Pancreas (tissue), 10 donors: Measurements from ENCODE around the gene SMARCA1. TPM values are rescaled to one million over a fixed set of nuclear protein-coding genes. Genes with fewer than 3 reads are reported as not detected.
"Not testable (repeated sequence)": the region's sequence is repeated elsewhere in the genome, so short reads cannot be mapped to it uniquely, and the experiment has no call there.

ENCODE experiments used
- ATAC-seq, 4 donors: fragments of 200-7000 bp; cut with Tn5 transposase; one replicate each; pipeline versions ENCODE4 v1.8.0 to v1.9.1; 2020; ENCODE audit warnings: mild to moderate bottlenecking in 4 of 4, moderate library complexity in 4 of 4
- DNase-seq, 6 donors: peaks; one replicate each; pipeline ENCODE4 v3.0.0-alpha.2; 2020
- FAIRE-seq: peaks from 2 replicates; lab custom pipeline; 2012; peaks lifted over from hg19 to GRCh38; lab: Jason Lieb, UNC
- H3K27ac ChIP-seq, 4 donors: fragments of 200-600 bp; sonication (generic); 1 replicate in 3 of 4; 2 replicates in 1 of 4; pipeline versions ENCODE4 v1.5.0 to v1.8.0; 2020
- H3K27me3 ChIP-seq, 4 donors: fragments of 200-600 bp; one replicate each; pipeline ENCODE4 v1.8.0; 2021
- H3K36me3 ChIP-seq, 3 donors: fragments of 200-600 bp; sonication (generic) in 1 of 3; one replicate each; pipeline versions ENCODE4 v1.5.0 to v1.8.0; 2020 to 2021
- H3K4me1 ChIP-seq, 3 donors: fragments of 200-600 bp; one replicate each; pipeline ENCODE4 v1.8.0; 2021
- H3K4me3 ChIP-seq, 4 donors: fragments of 200-600 bp; sonication (generic) in 2 of 4; one replicate each; pipeline versions ENCODE4 v1.5.0 to v1.8.0; 2020 to 2021
- H3K9me3 ChIP-seq, 4 donors: fragments of 200-600 bp; one replicate each; pipeline ENCODE4 v1.8.0; 2021
- WGBS, 2 donors: extraction: QIAGEN DNeasy Blood & Tissue Kit; methylation state at CpG; one replicate each; pipeline ENCODE4 v1.1.7; 2013; 5-methylcytosine and 5-hydroxymethylcytosine counted together
- intact Hi-C, 3 donors: fragments of 100-400 bp; cut with DNase I; formaldehyde crosslinking; loops; one replicate each; pipeline versions ENCODE4 v1.11.1 to v1.14.2; 2022
- polyA plus RNA-seq, 2 donors: library from polyadenylated mRNA; stranded (reverse); fragments of 200-250 nt; gene quantifications; one replicate each; pipeline ENCODE4 v1.2.3, GENCODE V29; 2013
- total RNA-seq, 6 donors: library from RNA; stranded (reverse); fragmentation: NEBNext Ultra II Directional in 4 of 6; extraction: Animal tissue kit (Norgen Biotek cat#: 25700) in 4 of 6; gene quantifications; one replicate each; pipeline versions ENCODE4 v1.2.1 to v1.2.4, GENCODE V29; 2021 to 2023
- TF ChIP-seq, protein P1 (sequence below), 4 donors: fragments of 200-600 bp; sonication (generic) in 3 of 4; IDR thresholded peaks; one replicate each; pipeline versions ENCODE4 v1.5.0 to v1.8.0; 2021; ENCODE audit warnings: antibody characterized with exemption in 4 of 4
- donor health status: healthy with polysubstance abuse.
- donor health status: DM: no; HTN: no; CAD: no; lungs with moderate emphysema.
- donor health status: DM: no; HTN: no; CAD: no.
- donor health status: control.
- donor health status: control.
- donor health status: Bipolar disorder and iron deficiency.
- donor health status: DM: yes; HTN: yes; CAD: no.
- donor health status: DM: no; HTN: no; CAD: no.
- donor health status: DM: no; HTN: no; CAD: no.
- donor health status: DM: yes; HTN: yes; CAD: no.

The SMARCA1 gene
- total and polyA plus RNA-seq, 8 donors: 6.8 to 27.6 (median 11.4) TPM

DNA sequence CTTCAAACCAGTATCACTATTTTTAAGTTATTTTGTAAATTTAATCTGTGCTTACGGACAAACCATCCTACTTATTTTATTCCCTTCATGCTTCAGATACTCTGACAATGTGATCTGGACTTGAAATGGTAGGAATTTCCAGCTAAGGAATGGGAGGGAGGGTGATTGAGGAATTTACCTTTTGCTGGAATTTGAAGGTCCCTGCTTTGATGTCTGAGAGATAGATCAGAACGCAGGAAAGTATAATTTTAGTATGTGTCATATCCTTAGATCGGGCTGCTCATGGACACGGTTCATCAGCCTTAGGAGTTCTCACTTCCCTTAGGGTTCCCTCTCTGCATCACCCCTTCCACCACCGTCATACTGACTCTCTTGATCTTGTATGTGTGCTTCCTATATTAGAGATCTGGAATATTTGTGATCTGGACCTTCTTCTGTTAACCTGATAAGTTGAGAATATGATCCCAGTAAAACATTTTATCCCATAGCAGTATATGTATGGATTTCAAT is 33.6 kb upstream of the SMARCA1 start:
- FAIRE-seq: no peak
- DNase-seq: no peak
- intact Hi-C loops: no loop called here
- no peak overlapping the region for H3K27ac ChIP-seq
- peaks cover 0 to 5% (median 0%) of the 10 kb centered on the region in 3 donors for H3K36me3 ChIP-seq
- no peaks in the 10 kb centered on the region for H3K9me3 ChIP-seq
- ATAC-seq: no peak
- WGBS, 2 donors: 68 to 93% methylated on average over 5 of the region's 5 CpGs
- TF ChIP-seq, protein P1, sequence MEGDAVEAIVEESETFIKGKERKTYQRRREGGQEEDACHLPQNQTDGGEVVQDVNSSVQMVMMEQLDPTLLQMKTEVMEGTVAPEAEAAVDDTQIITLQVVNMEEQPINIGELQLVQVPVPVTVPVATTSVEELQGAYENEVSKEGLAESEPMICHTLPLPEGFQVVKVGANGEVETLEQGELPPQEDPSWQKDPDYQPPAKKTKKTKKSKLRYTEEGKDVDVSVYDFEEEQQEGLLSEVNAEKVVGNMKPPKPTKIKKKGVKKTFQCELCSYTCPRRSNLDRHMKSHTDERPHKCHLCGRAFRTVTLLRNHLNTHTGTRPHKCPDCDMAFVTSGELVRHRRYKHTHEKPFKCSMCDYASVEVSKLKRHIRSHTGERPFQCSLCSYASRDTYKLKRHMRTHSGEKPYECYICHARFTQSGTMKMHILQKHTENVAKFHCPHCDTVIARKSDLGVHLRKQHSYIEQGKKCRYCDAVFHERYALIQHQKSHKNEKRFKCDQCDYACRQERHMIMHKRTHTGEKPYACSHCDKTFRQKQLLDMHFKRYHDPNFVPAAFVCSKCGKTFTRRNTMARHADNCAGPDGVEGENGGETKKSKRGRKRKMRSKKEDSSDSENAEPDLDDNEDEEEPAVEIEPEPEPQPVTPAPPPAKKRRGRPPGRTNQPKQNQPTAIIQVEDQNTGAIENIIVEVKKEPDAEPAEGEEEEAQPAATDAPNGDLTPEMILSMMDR (IDR thresholded peaks at IDR 0.05): no peak
- no peaks in the 10 kb centered on the region for H3K27me3 ChIP-seq
- H3K4me3 ChIP-seq: no peak overlapping the region
- no peaks in the 10 kb centered on the region for H3K4me1 ChIP-seq

DNA sequence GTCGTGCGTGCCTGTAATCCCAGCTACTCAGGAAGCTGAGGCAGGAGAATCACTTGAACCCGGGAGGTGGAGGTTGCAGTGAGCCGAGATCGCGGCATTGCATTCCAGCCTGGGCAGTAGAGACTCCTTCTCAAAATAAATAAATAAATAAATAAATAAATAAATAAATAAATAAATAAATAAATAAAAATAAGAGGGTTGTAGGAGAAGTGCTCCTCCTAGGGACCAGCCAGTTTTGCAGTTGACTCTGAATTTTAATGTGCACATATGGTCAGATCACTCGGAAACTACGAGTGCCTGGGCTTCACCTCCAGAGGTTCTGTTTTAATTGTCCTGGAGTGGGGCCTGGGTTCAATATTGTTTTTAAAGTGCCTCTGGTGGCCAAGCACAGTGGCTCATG is 31.5 kb upstream of the SMARCA1 start:
- ATAC-seq, H3K27me3 ChIP-seq, intact Hi-C loops, H3K36me3 ChIP-seq, H3K4me3 ChIP-seq, DNase-seq, FAIRE-seq, H3K27ac ChIP-seq, H3K9me3 ChIP-seq, H3K4me1 ChIP-seq: not testable (repeated sequence)
- 93 to 97% methylated on average over 8 of the region's 8 CpGs for WGBS, 2 donors

DNA sequence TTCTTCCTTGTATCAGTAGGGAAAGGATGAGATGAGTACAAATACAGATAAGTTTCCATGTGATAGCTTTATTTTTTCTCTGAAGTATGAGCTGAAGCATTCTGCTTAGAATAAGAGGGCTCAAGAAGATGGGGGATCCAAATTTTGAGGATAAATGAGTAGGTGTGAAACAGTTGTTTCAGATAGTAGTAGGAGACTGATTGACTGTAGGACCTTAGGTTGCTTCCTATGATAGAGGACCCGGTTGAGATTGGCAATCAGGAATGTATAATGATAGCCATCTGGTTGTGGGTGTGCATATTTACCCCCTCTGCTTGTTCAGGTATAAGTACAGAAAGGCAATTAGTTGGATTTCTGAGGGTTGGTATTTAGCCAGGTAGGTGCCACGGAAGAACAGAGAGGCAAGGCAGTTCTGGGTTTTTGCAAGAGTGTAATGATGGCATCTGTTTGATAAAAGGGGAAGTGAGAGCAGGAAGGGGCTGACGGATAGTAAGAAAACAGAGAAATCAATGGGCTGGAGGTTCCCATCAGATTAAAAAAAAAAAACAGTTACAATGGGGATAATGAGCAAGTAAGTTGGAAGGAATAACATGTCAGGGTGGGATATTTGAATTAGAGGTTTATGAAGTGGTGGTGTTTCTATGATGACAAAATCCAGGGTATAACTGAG is 30.5 kb upstream of the SMARCA1 start:
- ATAC-seq (no peak), DNase-seq (no peak), FAIRE-seq (no peak)
- no peaks in the 10 kb centered on the region for H3K36me3 ChIP-seq
- TF ChIP-seq, protein P1 (IDR thresholded peaks at IDR 0.05): no peak
- H3K4me3 ChIP-seq: no peak overlapping the region
- intact Hi-C loops: no loop called here
- H3K4me1 ChIP-seq: no peaks in the 10 kb centered on the region
- no peak overlapping the region for H3K27ac ChIP-seq
- no peaks in the 10 kb centered on the region for H3K9me3 ChIP-seq
- H3K27me3 ChIP-seq: peaks cover 0 to 8% (median 0%) of the 10 kb centered on the region in 4 donors
- 45 to 70% methylated on average over 3 of the region's 3 CpGs for WGBS, 2 donors

DNA sequence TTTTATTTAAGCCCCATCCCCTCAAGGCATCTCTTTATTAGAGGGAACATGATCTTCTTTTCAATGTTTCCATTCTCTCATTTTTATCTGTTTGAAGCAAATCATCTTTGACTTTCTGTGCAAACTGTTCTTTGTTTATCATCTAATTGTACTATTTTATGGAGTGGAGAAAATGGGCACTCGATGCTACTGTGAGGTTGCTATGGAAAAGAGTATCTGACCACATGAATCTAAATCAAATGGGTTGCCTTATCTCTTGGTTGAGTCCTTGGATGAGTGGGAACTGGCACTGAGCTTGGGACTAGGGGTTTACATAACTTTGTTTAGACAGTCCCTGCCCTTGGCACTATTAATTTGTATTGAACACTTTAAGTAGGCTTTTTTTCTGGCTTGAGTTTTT is 25.8 kb upstream of the SMARCA1 start:
- Histone ChIP-seq H3K4me3 (no peak overlapping the region), H3K27ac (no peak overlapping the region), H3K27me3 (peaks cover 0 to 8% (median 0%) of the 10 kb centered on the region in 4 donors), H3K9me3 (no peaks in the 10 kb centered on the region), H3K4me1 (no peaks in the 10 kb centered on the region), H3K36me3 (no peaks in the 10 kb centered on the region)
- TF ChIP-seq, protein P1 (IDR thresholded peaks at IDR 0.05): no peak
- DNase-seq (no peak), ATAC-seq (peak in 2 of 4 donors; percentile 29 to 39), FAIRE-seq (no peak)
- 23 to 24% methylated on average over 1 of the region's 1 CpG for WGBS, 2 donors
- intact Hi-C loops: no loop called here

DNA sequence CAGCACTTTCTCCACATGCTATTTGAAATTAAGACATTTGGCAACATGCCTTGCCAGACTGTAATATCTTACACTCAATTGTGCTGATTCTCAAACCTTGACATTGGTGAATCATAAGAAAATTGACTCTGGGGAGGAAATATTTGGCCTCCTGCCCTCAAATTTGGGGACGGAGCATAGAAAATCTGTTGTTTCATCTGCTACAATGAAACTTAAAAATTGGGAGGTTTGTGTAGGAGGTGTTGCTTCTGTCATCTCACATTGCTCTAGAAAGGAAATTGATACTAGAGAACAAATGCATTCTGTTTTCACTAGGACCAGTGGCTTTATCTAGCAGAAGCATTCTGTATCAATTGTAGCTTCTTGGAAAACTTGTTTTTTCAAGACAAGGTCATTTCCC is 22.1 kb upstream of the SMARCA1 start:
- H3K4me1 ChIP-seq: no peaks in the 10 kb centered on the region
- WGBS, 2 donors: 81 to 88% methylated on average over 1 of the region's 1 CpG
- intact Hi-C loops: no loop called here
- DNase-seq: no peak
- TF ChIP-seq, protein P1 (IDR thresholded peaks at IDR 0.05): no peak
- no peaks in the 10 kb centered on the region for H3K36me3 ChIP-seq
- no peaks in the 10 kb centered on the region for H3K9me3 ChIP-seq
- no peak overlapping the region for H3K4me3 ChIP-seq
- H3K27me3 ChIP-seq: peaks cover 0 to 4% (median 0%) of the 10 kb centered on the region in 4 donors
- ATAC-seq: no peak
- H3K27ac ChIP-seq: no peak overlapping the region
- no peak for FAIRE-seq
